ENCODE measurements around the gene EXOC3.
"Not testable (repeated sequence)": the region's sequence is repeated elsewhere in the genome, so short reads cannot be mapped to it uniquely, and the experiment has no call there.

Gene EXOC3

GRCh38 chr5:486597-486996 lies 43.6 kb downstream of the EXOC3 start:
- not testable (repeated sequence) for DNase-seq (ENCODE audit: low read depth)

- no peak for DNase-seq (ENCODE audit: low read depth)
Observed at GRCh38 chr5:488241-488640, 45.3 kb downstream of the EXOC3 start.

DNA sequence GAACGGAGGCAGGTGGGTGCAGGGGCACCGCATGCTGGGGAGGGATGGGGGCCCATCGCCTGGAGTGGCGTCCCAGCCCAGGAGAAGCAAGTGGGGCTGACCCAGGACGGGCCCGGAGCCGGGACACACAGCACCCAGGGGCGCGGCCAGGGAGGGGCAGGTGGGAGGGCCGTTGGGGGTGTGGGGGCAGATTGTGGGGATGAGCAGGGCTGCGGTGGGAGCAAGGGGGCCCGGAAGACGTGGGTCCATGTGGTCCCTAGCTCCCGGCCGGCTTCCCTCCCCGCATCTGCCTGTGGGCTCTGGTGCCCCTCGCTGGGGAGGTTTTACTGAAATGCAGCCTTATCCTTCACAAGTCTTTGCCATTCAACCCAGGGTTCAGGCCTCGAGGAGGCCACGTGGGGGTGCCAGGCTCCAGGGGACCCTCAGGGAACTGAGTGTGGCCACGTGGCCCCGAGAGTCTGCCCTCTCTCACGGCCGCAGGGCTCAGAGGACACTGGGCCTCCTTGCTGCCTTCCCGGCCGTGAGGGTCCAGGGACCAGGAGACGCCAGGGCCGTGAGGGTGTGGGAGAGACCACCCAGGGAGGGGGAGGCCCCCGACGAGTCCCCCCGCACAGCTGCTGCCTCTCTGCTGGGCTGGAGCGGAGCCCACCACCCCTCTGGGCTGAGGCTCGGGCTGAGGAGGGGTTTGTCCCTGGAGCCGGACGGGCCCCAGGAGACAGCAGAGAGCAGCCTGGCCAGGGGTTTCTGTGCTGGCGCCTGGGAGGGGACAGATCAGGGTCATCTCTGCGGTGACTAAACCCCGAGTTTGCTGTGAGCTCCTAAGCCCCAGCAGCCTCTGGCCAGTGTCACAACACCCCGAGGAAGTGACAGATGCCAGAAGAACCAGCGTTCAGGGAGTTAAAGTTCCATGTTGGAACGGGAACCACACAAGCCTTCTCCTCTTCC lies 46.0 kb downstream of the EXOC3 start:
- no peak for DNase-seq (ENCODE audit: low read depth)

DNA sequence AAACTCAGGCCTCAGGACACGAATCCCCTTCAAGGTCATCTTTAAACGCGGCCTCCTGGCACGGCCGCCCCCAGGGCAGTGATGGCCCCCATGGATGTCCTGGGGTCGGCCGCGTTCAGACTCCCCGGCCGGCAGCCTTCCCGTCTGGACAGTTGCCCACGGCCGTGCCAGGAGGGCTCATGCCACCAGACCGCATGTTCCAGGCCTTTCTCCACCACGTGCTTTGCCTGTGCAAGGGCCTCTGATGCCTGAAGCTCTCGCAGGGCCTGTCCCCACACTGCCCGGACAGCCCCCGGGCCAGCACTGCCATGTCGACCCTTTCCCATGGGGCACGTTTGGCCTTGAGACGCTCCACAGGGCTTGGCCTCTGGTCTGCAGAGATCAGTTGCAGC lies 46.7 kb downstream of the EXOC3 start:
- no peak for DNase-seq (ENCODE audit: low read depth)

DNA sequence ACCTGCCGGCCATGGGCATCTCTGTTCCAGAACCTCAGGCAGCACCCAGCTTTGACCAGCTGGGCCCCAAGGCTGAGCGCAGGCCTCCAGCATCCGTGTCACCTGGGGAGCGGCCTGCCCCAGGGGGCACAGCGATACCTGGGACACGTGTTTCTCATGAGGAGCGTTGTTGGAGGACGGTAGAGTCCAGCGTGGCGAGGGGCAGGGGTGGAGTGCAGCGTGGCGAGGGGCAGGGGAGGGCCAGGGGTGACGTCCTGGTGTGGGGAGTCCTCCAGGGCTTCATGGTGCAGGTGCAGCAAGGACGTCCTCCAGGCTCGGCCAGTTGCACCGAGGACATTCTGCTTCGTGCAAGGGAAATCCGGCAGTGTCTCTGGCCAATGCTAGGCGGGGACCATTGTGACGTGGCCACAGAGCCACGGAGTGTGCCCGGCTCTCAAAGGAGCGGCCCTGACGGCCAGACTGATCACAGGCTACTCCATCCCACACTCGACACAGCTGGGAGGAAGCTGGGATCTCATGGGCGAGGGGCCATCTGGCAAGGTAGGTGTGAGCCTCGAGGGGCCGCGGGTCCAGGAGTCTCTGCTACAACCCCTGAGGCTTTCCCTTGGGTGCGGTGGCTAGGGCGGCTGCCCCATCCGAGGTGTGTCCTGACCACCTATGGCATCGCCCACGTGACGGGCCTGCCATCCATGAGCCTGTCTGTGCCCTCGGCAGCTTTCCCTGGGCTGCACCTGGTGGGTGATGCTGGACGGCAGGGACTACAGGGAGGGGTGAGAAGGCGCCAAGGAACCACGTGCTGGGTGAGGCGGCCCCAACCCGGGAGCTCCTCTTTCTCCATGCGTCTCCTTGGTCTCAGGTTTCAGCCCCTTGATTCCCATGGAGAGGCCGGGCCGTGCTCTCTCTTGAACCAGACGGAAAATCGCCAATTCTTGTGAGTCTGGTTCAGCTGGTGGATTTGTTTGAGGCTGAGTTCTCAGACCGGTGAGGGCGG lies 47.4 kb downstream of the EXOC3 start:
- DNase-seq (ENCODE audit: low read depth), result no peak

- no peak for DNase-seq (ENCODE audit: low read depth)
Observed at GRCh38 chr5:491119-491855, 48.3 kb downstream of the EXOC3 start.

- DNase-seq (ENCODE audit: low read depth), result no peak
Observed at GRCh38 chr5:491856-492155, 48.8 kb downstream of the EXOC3 start.

- no peak for DNase-seq (ENCODE audit: low read depth)
Observed at GRCh38 chr5:492314-492893, 49.4 kb downstream of the EXOC3 start.

GRCh38 chr5:493119-493701 lies 50.2 kb downstream of the EXOC3 start:
- DNase-seq (ENCODE audit: low read depth), result no peak

DNA sequence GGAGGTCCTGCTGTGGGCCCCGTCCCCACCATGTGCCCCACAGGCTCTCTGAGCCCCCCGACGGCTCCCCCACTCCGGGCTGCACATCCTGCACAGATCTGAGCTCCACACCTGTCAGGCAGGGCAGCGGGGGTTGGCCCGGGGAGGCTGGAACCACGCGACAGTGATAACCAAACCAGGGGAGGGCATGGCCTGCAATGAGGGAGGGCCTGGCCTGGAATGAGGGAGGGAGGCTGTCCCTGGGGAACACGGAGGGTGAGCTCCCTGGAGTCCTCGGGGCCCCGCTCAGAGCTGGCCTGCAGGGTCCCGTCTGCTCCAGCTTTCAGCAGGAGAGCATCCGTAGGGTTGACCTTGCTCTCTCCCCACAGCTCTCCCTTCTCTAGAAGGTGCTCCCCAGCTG lies 50.8 kb downstream of the EXOC3 start:
- no peak for DNase-seq (ENCODE audit: low read depth)

- no peak for DNase-seq (ENCODE audit: low read depth)
Observed at GRCh38 chr5:494667-495255, 51.8 kb downstream of the EXOC3 start.

- DNase-seq (ENCODE audit: low read depth), result no peak
Observed at GRCh38 chr5:496028-496427, 53.1 kb downstream of the EXOC3 start.

DNA sequence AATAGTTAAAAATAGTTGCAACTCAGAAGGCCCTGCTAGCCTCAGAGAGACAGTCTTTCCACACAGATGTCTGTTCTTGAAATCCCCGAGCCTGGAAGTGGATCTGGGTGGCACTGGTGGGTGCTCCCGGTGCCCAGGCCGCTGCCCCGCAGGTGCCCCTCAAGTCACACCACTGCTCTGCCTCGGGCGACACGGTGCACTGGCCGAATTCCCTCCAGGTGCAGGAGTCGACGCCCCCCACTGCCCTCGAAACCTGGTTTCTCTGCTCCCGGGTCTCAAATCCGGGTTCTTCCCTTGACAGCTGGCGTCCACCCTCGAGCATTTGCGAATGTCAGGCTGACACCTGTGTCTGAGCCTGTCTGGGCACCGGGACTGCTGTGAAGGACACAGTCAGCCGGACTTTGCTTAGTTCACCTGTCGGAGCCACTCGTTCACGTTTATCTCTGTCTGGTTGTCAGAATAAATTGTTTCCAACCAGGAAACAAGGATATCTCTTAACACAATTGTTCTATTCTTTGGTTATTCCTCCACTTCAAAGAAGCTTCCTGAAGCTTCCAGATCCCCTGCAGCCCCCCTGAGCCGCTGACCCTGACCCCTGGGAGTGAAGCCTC lies 54.2 kb downstream of the EXOC3 start:
- DNase-seq (ENCODE audit: low read depth), result no peak

DNA sequence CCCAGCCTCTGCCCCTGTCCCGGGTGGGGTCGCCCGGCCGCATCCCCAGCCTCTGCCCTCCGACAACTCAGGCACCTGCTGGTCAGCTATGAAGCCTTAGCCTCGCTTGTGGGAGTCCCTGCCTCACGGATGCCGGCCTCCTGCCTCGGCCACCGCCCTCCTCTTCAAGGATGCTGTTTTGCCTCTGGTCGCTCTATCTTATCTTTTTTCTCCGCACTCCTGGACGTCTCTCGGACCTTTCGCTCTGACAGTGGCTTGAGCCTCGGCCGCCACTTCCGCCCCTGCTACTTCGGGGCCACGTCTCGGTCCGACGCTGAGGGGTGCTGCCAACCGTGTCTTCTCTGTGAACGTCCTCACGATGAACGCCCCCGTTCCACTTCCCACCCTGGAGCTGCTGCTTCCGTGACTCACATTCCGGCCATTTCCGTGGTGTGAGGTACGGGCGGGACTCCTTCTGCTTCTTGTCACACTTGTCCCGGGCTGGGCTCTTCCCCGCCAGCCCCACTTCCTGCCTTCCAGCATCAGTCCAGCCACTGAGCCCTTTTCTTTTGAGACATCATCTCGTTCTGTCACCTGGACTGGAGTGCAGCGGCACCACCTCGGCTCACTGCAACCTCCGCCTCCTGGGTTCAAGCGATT lies 55.0 kb downstream of the EXOC3 start:
- no peak for DNase-seq (ENCODE audit: low read depth)

- no peak for DNase-seq (ENCODE audit: low read depth)
Observed at GRCh38 chr5:499233-500209, 56.5 kb downstream of the EXOC3 start.

DNA sequence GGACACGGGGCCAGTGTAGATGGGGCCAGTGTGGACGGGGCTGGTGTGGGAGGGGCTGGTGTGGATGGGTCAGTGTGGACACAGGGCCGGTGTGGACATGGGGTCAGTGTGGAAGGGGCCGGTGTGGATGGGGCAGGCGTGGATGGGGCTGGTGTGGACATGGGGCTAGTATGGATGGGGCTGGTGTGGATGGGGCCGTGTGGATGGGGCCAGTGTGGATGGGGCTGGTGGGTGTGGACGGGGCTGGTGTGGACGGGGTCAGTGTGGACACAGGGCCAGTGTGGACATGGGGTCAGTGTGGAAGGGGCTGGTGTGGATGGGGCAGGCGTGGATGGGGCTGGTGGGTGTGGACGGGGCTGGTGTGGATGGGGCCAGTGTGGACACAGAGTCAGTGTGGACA lies 57.5 kb downstream of the EXOC3 start:
- DNase-seq (ENCODE audit: low read depth), result no peak

GRCh38 chr5:501105-501830 lies 58.3 kb downstream of the EXOC3 start:
- DNase-seq (ENCODE audit: low read depth), result no peak

DNA sequence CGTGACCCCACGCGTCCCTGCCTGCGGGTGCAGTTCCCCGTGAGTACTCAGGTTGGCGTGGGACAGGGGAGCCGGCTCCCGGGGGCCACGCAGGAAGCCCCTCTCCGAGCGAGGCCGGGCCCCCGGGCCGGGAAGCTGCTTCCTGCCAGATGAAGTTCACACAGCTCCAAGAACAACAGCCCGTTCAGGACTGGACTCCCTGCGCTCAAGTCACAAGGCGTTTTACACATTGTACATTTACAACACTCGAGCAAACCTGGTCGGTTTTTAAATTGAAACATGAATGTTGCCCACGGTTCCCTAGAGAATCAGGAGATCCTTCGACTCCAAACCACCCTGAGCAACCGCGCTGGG lies 58.8 kb downstream of the EXOC3 start:
- DNase-seq (ENCODE audit: low read depth), result no peak

Data from GM04504 (cell line).